H9 (cell line): ENCODE data around the gene ISCU. TPM values are rescaled to one million over a fixed set of nuclear protein-coding genes. Genes with fewer than 3 reads are reported as not detected.

Experiments
- DNase-seq: peaks from one replicate; pipeline ENCODE4 v3.0.0-alpha.2; 2017
- H2AFZ ChIP-seq: one replicate; pipeline ENCODE4 v1.6.1; 2013; ENCODE audit warnings: mild to moderate bottlenecking, low read length, control low read depth, moderate library complexity
- H2AK5ac ChIP-seq: 2 replicates; pipeline ENCODE4 v1.6.1; 2013; ENCODE audit warnings: low read length, control low read depth, mixed read lengths; ENCODE audit not compliant: insufficient read length
- H2BK120ac ChIP-seq: one replicate; pipeline ENCODE4 v1.6.1; 2013; ENCODE audit warnings: low read depth, mild to moderate bottlenecking, low read length, control low read depth, inconsistent platforms; ENCODE audit not compliant: poor library complexity, severe bottlenecking
- H2BK12ac ChIP-seq: 2 replicates; pipeline ENCODE4 v1.6.1; 2013; ENCODE audit warnings: low read length, control low read depth, mixed read lengths, low read depth; ENCODE audit not compliant: insufficient read length
- H2BK15ac ChIP-seq: 2 replicates; pipeline ENCODE4 v1.6.1; 2013; ENCODE audit warnings: low read depth, low read length, control low read depth
- H2BK20ac ChIP-seq: one replicate; pipeline ENCODE4 v1.6.1; 2013; ENCODE audit warnings: low read depth, mild to moderate bottlenecking, low read length, control low read depth, inconsistent platforms; ENCODE audit not compliant: poor library complexity, severe bottlenecking
- H2BK5ac ChIP-seq: 2 replicates; pipeline ENCODE4 v1.6.1; 2013; ENCODE audit warnings: low read length, control low read depth, mixed read lengths; ENCODE audit not compliant: insufficient read length
- H3K14ac ChIP-seq: 2 replicates; pipeline ENCODE4 v1.6.1; 2013; ENCODE audit warnings: low read length, control low read depth; ENCODE audit not compliant: insufficient read depth
- H3K18ac ChIP-seq: 2 replicates; pipeline ENCODE4 v1.6.1; 2013; ENCODE audit warnings: low read depth, mild to moderate bottlenecking, mixed read lengths, low read length, control low read depth; ENCODE audit not compliant: insufficient read length
- H3K23ac ChIP-seq: 2 replicates; pipeline ENCODE4 v1.6.1; 2013; ENCODE audit warnings: low read length, control low read depth, mixed read lengths, low read depth; ENCODE audit not compliant: insufficient read length
- H3K23me2 ChIP-seq: 2 replicates; pipeline ENCODE4 v1.6.1; 2013; ENCODE audit warnings: low read depth, mild to moderate bottlenecking, mixed read lengths, low read length, control low read depth; ENCODE audit not compliant: insufficient read length, poor library complexity, severe bottlenecking
- H3K27ac ChIP-seq: 2 replicates; pipeline ENCODE4 v1.5.1; 2013; ENCODE audit warnings: low read length, control low read depth, mixed read lengths, low read depth; ENCODE audit not compliant: insufficient read length
- H3K27me3 ChIP-seq: 2 replicates; pipeline ENCODE4 v1.6.1; 2013; ENCODE audit warnings: low read length, control low read depth, inconsistent platforms; ENCODE audit not compliant: insufficient read depth
- H3K4ac ChIP-seq: 2 replicates; pipeline ENCODE4 v1.6.1; 2013; ENCODE audit warnings: low read depth, mild to moderate bottlenecking, control low read depth, inconsistent platforms, low read length, moderate library complexity
- H3K4me1 ChIP-seq: 2 replicates; pipeline ENCODE4 v1.6.1; 2013; ENCODE audit warnings: low read length, control low read depth, inconsistent platforms; ENCODE audit not compliant: insufficient read depth
- H3K4me2 ChIP-seq: 2 replicates; pipeline ENCODE4 v1.6.1; 2013; ENCODE audit warnings: low read length, control low read depth, mixed read lengths; ENCODE audit not compliant: insufficient read length, insufficient read depth
- H3K56ac ChIP-seq: 2 replicates; pipeline ENCODE4 v1.6.1; 2013; ENCODE audit warnings: low read depth, mild to moderate bottlenecking, mixed read lengths, low read length, control low read depth; ENCODE audit not compliant: insufficient read length
- H3K79me1 ChIP-seq: 2 replicates; pipeline ENCODE4 v1.6.1; 2013; ENCODE audit warnings: low read depth, mild to moderate bottlenecking, moderate library complexity, low read length, control low read depth, inconsistent platforms; ENCODE audit not compliant: insufficient read depth, poor library complexity, severe bottlenecking
- H3K79me2 ChIP-seq: 2 replicates; pipeline ENCODE4 v1.6.1; 2013; ENCODE audit warnings: low read length, control low read depth, inconsistent platforms; ENCODE audit not compliant: insufficient read depth
- H3K9ac ChIP-seq: 2 replicates; pipeline ENCODE4 v1.6.1; 2013; ENCODE audit warnings: low read length, control low read depth, mixed read lengths; ENCODE audit not compliant: insufficient read length; ENCODE audit errors: extremely low read depth
- H3K9me3 ChIP-seq: one replicate; pipeline ENCODE4 v1.6.1; 2013; ENCODE audit warnings: low read depth, low read length, inconsistent platforms; ENCODE audit not compliant: control insufficient read depth
- H3T11ph ChIP-seq: one replicate; pipeline ENCODE4 v1.6.1; 2013; ENCODE audit warnings: mild to moderate bottlenecking, low read length, control low read depth, inconsistent platforms
- H4K20me1 ChIP-seq: one replicate; pipeline ENCODE4 v1.6.1; 2013; ENCODE audit not compliant: control insufficient read depth, insufficient read length, insufficient read depth
- H4K5ac ChIP-seq: 2 replicates; pipeline ENCODE4 v1.6.1; 2013; ENCODE audit warnings: low read depth, mild to moderate bottlenecking, mixed read lengths, low read length, control low read depth; ENCODE audit not compliant: insufficient read length
- H4K8ac ChIP-seq: replicated peaks from 2 replicates; pipeline ENCODE4 v1.6.1; 2013; ENCODE audit warnings: low read length, control low read depth, mixed read lengths, low read depth; ENCODE audit not compliant: insufficient read length
- H4K91ac ChIP-seq: 2 replicates; pipeline ENCODE4 v1.6.1; 2013; ENCODE audit warnings: low read depth, mild to moderate bottlenecking, moderate library complexity, mixed read lengths, low read length, control low read depth; ENCODE audit not compliant: insufficient read length
- H3K27ac Mint-ChIP-seq, 3 experiments: 2 replicates in 2 of 3; 3 replicates in 1 of 3; pipeline ENCODE4 v1.8.0; 2020 to 2021; ENCODE audit warnings: mixed read lengths in 3 of 3, mild to moderate bottlenecking in 1 of 3, moderate library complexity in 1 of 3
- H3K27me3 Mint-ChIP-seq: 2 replicates; pipeline ENCODE4 v1.8.0; 2021; ENCODE audit warnings: low read depth, mild to moderate bottlenecking, moderate library complexity, mixed read lengths
- H3K36me3 Mint-ChIP-seq, 3 experiments: 2 replicates in 2 of 3; 3 replicates in 1 of 3; pipeline ENCODE4 v1.8.0; 2020 to 2021; ENCODE audit warnings: low read depth in 3 of 3, mixed read lengths in 3 of 3; ENCODE audit not compliant: insufficient read depth in 1 of 3
- H3K4me1 Mint-ChIP-seq, 2 experiments: 2 replicates each; pipeline ENCODE4 v1.8.0; 2020; ENCODE audit warnings: mixed read lengths in 2 of 2
- H3K4me3 Mint-ChIP-seq, 2 experiments: 2 replicates in 1 of 2; 3 replicates in 1 of 2; pipeline ENCODE4 v1.8.0; 2020 to 2021; ENCODE audit warnings: mild to moderate bottlenecking in 2 of 2, mixed read lengths in 2 of 2, moderate library complexity in 1 of 2
- H3K9me3 Mint-ChIP-seq, 2 experiments: 2 replicates in 1 of 2; 3 replicates in 1 of 2; pipeline ENCODE4 v1.8.0; 2020; ENCODE audit warnings: mild to moderate bottlenecking in 2 of 2, mixed read lengths in 2 of 2, moderate library complexity in 1 of 2
- WGBS: extraction: QIAGEN DNeasy Blood & Tissue Kit; methylation state at CpG from one replicate; pipeline ENCODE4 v1.1.7; 2013; ENCODE audit warnings: missing lambda C conversion rate, low lambda C conversion rate, mixed read lengths; ENCODE audit not compliant: insufficient read length; ENCODE audit errors: extremely low coverage; 5-methylcytosine and 5-hydroxymethylcytosine counted together
- total RNA-seq: library from RNA; stranded (reverse); gene quantifications from 2 replicates; pipeline ENCODE4 v1.2.1, GENCODE V29; 2021
- TF ChIP-seq, protein P1 (sequence below): fragments of 200-600 bp; sonication (generic); conservative IDR thresholded peaks from 3 replicates; pipeline ENCODE4 v1.8.0; 2021; ENCODE audit warnings: antibody characterized with exemption, mild to moderate bottlenecking

Gene ISCU
- total RNA-seq, 1 experiment from 2014 or later: 64.9 TPM

DNA sequence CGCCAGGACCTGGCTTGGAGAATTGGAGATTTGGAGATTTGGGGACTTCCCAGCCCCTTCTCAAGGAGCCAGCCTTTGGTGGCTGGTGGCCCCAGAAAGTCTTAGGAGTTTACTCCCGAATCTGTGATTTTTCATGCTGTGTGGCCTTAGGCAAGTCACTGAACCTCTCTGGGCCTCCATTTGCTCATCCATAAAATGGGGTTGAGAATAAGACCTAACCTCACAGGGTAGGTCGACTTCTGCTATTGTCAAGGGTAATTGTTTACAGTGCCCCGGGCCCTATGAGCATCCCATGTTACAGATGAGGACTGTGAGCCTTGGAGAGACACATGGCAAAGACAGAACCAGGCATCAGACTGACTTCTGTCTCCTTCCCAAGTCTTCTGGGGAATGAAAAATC lies 51.6 kb downstream of the ISCU start:
- Histone ChIP-seq H3K4ac (no peak overlapping the region), H2BK15ac (no peak overlapping the region), H4K20me1 (peaks cover 4% of the 10 kb centered on the region), H4K8ac (no peak overlapping the region), H4K5ac (no peak overlapping the region), H3K79me1 (no peaks in the 10 kb centered on the region), H2BK5ac (no peak overlapping the region), H2AFZ (no peak overlapping the region), H3K56ac (no peak overlapping the region), H3K18ac (no peak overlapping the region), H3K9ac (no peak overlapping the region), H4K91ac (no peak overlapping the region), H2BK120ac (no peak overlapping the region), H2AK5ac (no peak overlapping the region), H3K14ac (no peak overlapping the region), H3K27me3 (no peaks in the 10 kb centered on the region), H3T11ph (no peak overlapping the region), H3K4me1 (no peaks in the 10 kb centered on the region), H3K9me3 (no peaks in the 10 kb centered on the region), H3K23me2 (no peaks in the 10 kb centered on the region), H3K4me2 (no peak overlapping the region), H3K27ac (no peak overlapping the region), H3K23ac (no peak overlapping the region), H2BK12ac (no peak overlapping the region), H2BK20ac (no peak overlapping the region), H3K79me2 (no peaks in the 10 kb centered on the region)
- no CpG with 5 or more reads among the region's 4 CpGs for WGBS
- no peak overlapping the region for H3K4me3 Mint-ChIP-seq
- TF ChIP-seq, protein P1, sequence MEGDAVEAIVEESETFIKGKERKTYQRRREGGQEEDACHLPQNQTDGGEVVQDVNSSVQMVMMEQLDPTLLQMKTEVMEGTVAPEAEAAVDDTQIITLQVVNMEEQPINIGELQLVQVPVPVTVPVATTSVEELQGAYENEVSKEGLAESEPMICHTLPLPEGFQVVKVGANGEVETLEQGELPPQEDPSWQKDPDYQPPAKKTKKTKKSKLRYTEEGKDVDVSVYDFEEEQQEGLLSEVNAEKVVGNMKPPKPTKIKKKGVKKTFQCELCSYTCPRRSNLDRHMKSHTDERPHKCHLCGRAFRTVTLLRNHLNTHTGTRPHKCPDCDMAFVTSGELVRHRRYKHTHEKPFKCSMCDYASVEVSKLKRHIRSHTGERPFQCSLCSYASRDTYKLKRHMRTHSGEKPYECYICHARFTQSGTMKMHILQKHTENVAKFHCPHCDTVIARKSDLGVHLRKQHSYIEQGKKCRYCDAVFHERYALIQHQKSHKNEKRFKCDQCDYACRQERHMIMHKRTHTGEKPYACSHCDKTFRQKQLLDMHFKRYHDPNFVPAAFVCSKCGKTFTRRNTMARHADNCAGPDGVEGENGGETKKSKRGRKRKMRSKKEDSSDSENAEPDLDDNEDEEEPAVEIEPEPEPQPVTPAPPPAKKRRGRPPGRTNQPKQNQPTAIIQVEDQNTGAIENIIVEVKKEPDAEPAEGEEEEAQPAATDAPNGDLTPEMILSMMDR: no peak
- DNase-seq: no peak
- H3K9me3 Mint-ChIP-seq: peaks cover 4 to 5% of the 10 kb centered on the region in 2 experiments; a peak in 1 of 5 replicates
- H3K36me3 Mint-ChIP-seq: no peaks in the 10 kb centered on the region
- H3K27me3 Mint-ChIP-seq: peaks cover 1% of the 10 kb centered on the region; the same call in 1 of the 2 replicates
- peaks cover 22 to 28% of the 10 kb centered on the region in 2 experiments for H3K4me1 Mint-ChIP-seq
- H3K27ac Mint-ChIP-seq: no peak overlapping the region; a peak in 1 of 7 replicates
